H1 (cell line): ENCODE results near the gene SLC7A11. TPM values are rescaled to one million over a fixed set of nuclear protein-coding genes. Genes with fewer than 3 reads are reported as not detected.

ENCODE experiments used
- CTCF ChIA-PET: fragments of 300-600 bp; sonication (Branson Sonifier 250); formaldehyde crosslinking; loops from one replicate; lab custom pipeline; 2021; ENCODE audit not compliant: partially characterized antibody; lab: Charles Lee
- POLR2A ChIA-PET: fragments of 300-600 bp; sonication (Branson Sonifier 250); formaldehyde crosslinking; loops from one replicate; lab custom pipeline; 2021; ENCODE audit warnings: inconsistent platforms; ENCODE audit not compliant: partially characterized antibody; lab: Charles Lee
- DNase-seq, 2 experiments: peaks; one replicate each; pipeline versions ENCODE4 v3.0.0 to v3.0.0-alpha.2; 2010 to 2022; ENCODE audit warnings: low spot score in 2 of 2, low read depth in 1 of 2, mixed read lengths in 1 of 2
- FAIRE-seq: peaks from 2 replicates; lab custom pipeline; 2011; peaks lifted over from hg19 to GRCh38; lab: Jason Lieb, UNC
- H2AFZ ChIP-seq: 2 replicates; pipeline ENCODE4 v1.8.1; 2012; ENCODE audit warnings: low read length, inconsistent platforms
- H2AK5ac ChIP-seq: 2 replicates; pipeline ENCODE4 v1.6.1; 2013; ENCODE audit warnings: low read depth, low read length
- H2BK120ac ChIP-seq: replicated peaks from 2 replicates; pipeline ENCODE3; 2013; ENCODE audit warnings: low read depth, low read length, inconsistent platforms
- H2BK12ac ChIP-seq: 2 replicates; pipeline ENCODE4 v1.6.1; 2013; ENCODE audit warnings: low read depth, low read length
- H2BK15ac ChIP-seq: 2 replicates; pipeline ENCODE4 v1.6.1; 2013; ENCODE audit warnings: low read length
- H2BK20ac ChIP-seq: 2 replicates; pipeline ENCODE4 v1.6.1; 2013; ENCODE audit warnings: low read length
- H2BK5ac ChIP-seq: 2 replicates; pipeline ENCODE4 v1.6.1; 2013; ENCODE audit warnings: low read depth, low read length
- H3K14ac ChIP-seq: 2 replicates; pipeline ENCODE4 v1.6.1; 2013; ENCODE audit warnings: inconsistent platforms; ENCODE audit not compliant: insufficient read length
- H3K18ac ChIP-seq: 2 replicates; pipeline ENCODE4 v1.6.1; 2013; ENCODE audit warnings: low read length; ENCODE audit errors: extremely low read depth
- H3K23ac ChIP-seq: 2 replicates; pipeline ENCODE4 v1.6.1; 2013; ENCODE audit warnings: inconsistent platforms; ENCODE audit not compliant: insufficient read length
- H3K23me2 ChIP-seq: 2 replicates; pipeline ENCODE4 v1.6.1; 2013; ENCODE audit warnings: low read depth, low read length
- H3K27ac ChIP-seq: 2 replicates; pipeline ENCODE4 v1.6.1; 2011; ENCODE audit warnings: low read depth, low read length, inconsistent platforms
- H3K27me3 ChIP-seq, 4 experiments: replicated peaks in 1 of 4; 1 replicate in 1 of 4; 2 replicates in 3 of 4; pipeline versions ENCODE4 v1.6.1 to v1.8.1; 2011 to 2013; ENCODE audit warnings: low read length in 3 of 4, mild to moderate bottlenecking in 3 of 4, inconsistent platforms in 2 of 4, mixed read lengths in 2 of 4, moderate library complexity in 1 of 4; ENCODE audit not compliant: control insufficient read depth in 3 of 4, insufficient read depth in 3 of 4; ENCODE audit errors: extremely low read depth in 1 of 4
- H3K36me3 ChIP-seq, 4 experiments: 2 replicates each; pipeline versions ENCODE4 v1.6.1 to v1.8.1; 2011 to 2013; ENCODE audit warnings: mild to moderate bottlenecking in 4 of 4, low read length in 3 of 4, moderate library complexity in 2 of 4, control low read depth in 1 of 4, inconsistent platforms in 1 of 4; ENCODE audit not compliant: insufficient read depth in 4 of 4, control insufficient read depth in 2 of 4
- H3K4ac ChIP-seq: replicated peaks from 2 replicates; pipeline ENCODE3; 2013; ENCODE audit warnings: low read length, low read depth, mixed read lengths, inconsistent platforms; ENCODE audit not compliant: insufficient read length
- H3K4me1 ChIP-seq, 4 experiments: replicated peaks in 1 of 4; 1 replicate in 1 of 4; 2 replicates in 3 of 4; pipeline versions ENCODE4 v1.6.1 to v1.8.1; 2011 to 2013; ENCODE audit warnings: low read length in 3 of 4, inconsistent platforms in 2 of 4, mixed read lengths in 1 of 4; ENCODE audit not compliant: insufficient read depth in 4 of 4, control insufficient read depth in 3 of 4
- H3K4me2 ChIP-seq, 2 experiments: 2 replicates each; pipeline versions ENCODE4 v1.6.1 to v1.8.1; 2011 to 2013; ENCODE audit warnings: low read depth in 2 of 2, low read length in 2 of 2, control low read depth in 1 of 2, inconsistent platforms in 1 of 2, mild to moderate bottlenecking in 1 of 2; ENCODE audit not compliant: insufficient read depth in 1 of 2
- H3K4me3 ChIP-seq, 4 experiments: fragments of 200-600, 300-600 bp in 1 of 4; sonication (generic), shearing (Covaris generic), sonication (Bioruptor Twin) in 1 of 4; 2 replicates each; pipeline versions ENCODE4 v1.5.1 to v1.8.1; 2011 to 2016; ENCODE audit warnings: low read length in 4 of 4, low read depth in 3 of 4, control low read depth in 2 of 4, inconsistent platforms in 2 of 4, mild to moderate bottlenecking in 2 of 4, mixed read lengths in 1 of 4, moderate library complexity in 1 of 4; ENCODE audit not compliant: insufficient read depth in 2 of 4; ENCODE audit errors: extremely low read depth in 1 of 4
- H3K56ac ChIP-seq: replicated peaks from 2 replicates; pipeline ENCODE3; 2013; ENCODE audit warnings: low read depth, mild to moderate bottlenecking, mixed read lengths, low read length, inconsistent platforms; ENCODE audit not compliant: insufficient read length
- H3K79me1 ChIP-seq: 2 replicates; pipeline ENCODE4 v1.6.1; 2013; ENCODE audit warnings: low read depth, low read length, control low read depth
- H3K79me2 ChIP-seq, 2 experiments: 2 replicates each; pipeline versions ENCODE4 v1.6.1 to v1.8.1; 2012 to 2013; ENCODE audit warnings: low read length in 2 of 2, mild to moderate bottlenecking in 2 of 2, inconsistent platforms in 1 of 2; ENCODE audit not compliant: insufficient read depth in 2 of 2, control insufficient read depth in 1 of 2
- H3K9ac ChIP-seq, 4 experiments: replicated peaks in 1 of 4; 1 replicate in 1 of 4; 2 replicates in 3 of 4; pipeline versions ENCODE4 v1.6.1 to v1.8.1; 2011 to 2013; ENCODE audit warnings: low read depth in 3 of 4, low read length in 3 of 4, control low read depth in 2 of 4, mild to moderate bottlenecking in 2 of 4, moderate library complexity in 2 of 4, inconsistent platforms in 1 of 4; ENCODE audit errors: extremely low read depth in 1 of 4
- H3K9me3 ChIP-seq, 2 experiments: 2 replicates each; pipeline versions ENCODE4 v1.6.1 to v1.8.1; 2012 to 2013; ENCODE audit warnings: mild to moderate bottlenecking in 2 of 2, moderate library complexity in 2 of 2, control low read depth in 1 of 2, inconsistent platforms in 1 of 2, low read depth in 1 of 2, low read length in 1 of 2, mixed read lengths in 1 of 2; ENCODE audit not compliant: insufficient read depth in 2 of 2
- H4K20me1 ChIP-seq, 2 experiments: replicated peaks in 1 of 2; 2 replicates each; pipeline versions ENCODE3 to v1.8.1; 2011 to 2013; ENCODE audit warnings: inconsistent platforms in 2 of 2, low read length in 2 of 2, mild to moderate bottlenecking in 1 of 2; ENCODE audit not compliant: insufficient read depth in 2 of 2, control insufficient read depth in 1 of 2
- H4K5ac ChIP-seq: 2 replicates; pipeline ENCODE4 v1.6.1; 2013; ENCODE audit warnings: low read length, low read depth, mixed read lengths, inconsistent platforms; ENCODE audit not compliant: insufficient read length
- H4K8ac ChIP-seq: 2 replicates; pipeline ENCODE4 v1.8.0; 2013; ENCODE audit warnings: mild to moderate bottlenecking, moderate library complexity, low read length, inconsistent platforms; ENCODE audit not compliant: insufficient read depth; ENCODE audit errors: extremely low read depth
- H4K91ac ChIP-seq: replicated peaks from 2 replicates; pipeline ENCODE3; 2013; ENCODE audit warnings: low read length, mixed read lengths, inconsistent platforms; ENCODE audit not compliant: insufficient read length
- CBX5 ChIP-seq: fragments of 300-800, 300-1000 bp; sonication (generic); IDR thresholded peaks from 2 replicates; pipeline ENCODE4 v1.7.1; 2016; ENCODE audit warnings: antibody characterized with exemption, low read length, low read depth
- CHD2 ChIP-seq: IDR thresholded peaks from 2 replicates; pipeline ENCODE4 v1.6.1; 2012; ENCODE audit warnings: low read length, improper control_type of control experiment
- CTCF ChIP-seq, 3 experiments: IDR thresholded peaks; 1 replicate in 2 of 3; 2 replicates in 1 of 3; pipeline versions ENCODE4 v1.5.1 to v1.6.1; 2011; ENCODE audit warnings: low read length in 3 of 3, mild to moderate bottlenecking in 3 of 3, inconsistent platforms in 2 of 3, low read depth in 1 of 3, moderate library complexity in 1 of 3; ENCODE audit not compliant: insufficient read depth in 1 of 3; ENCODE audit errors: control extremely low read depth in 1 of 3
- EGR1 ChIP-seq: IDR thresholded peaks from 2 replicates; pipeline ENCODE4 v1.6.1; 2011; ENCODE audit warnings: low read depth, low read length, borderline replicate concordance
- GTF2F1 ChIP-seq: IDR thresholded peaks from 2 replicates; pipeline ENCODE4 v1.6.1; 2012; ENCODE audit warnings: low read depth, low read length, improper control_type of control experiment, borderline replicate concordance
- HDAC2 ChIP-seq, 2 experiments: fragments of 300-600 bp in 1 of 2; sonication (generic) in 1 of 2; IDR thresholded peaks; 2 replicates each; pipeline ENCODE4 v1.6.1; 2011 to 2012; ENCODE audit warnings: low read depth in 2 of 2, low read length in 2 of 2, mild to moderate bottlenecking in 2 of 2, moderate library complexity in 2 of 2, borderline replicate concordance in 1 of 2, inconsistent platforms in 1 of 2
- JUND ChIP-seq: IDR thresholded peaks from 2 replicates; pipeline ENCODE4 v1.6.1; 2011; ENCODE audit warnings: mild to moderate bottlenecking, improper control_type of control experiment, low read length
- NANOG ChIP-seq: IDR thresholded peaks from 2 replicates; pipeline ENCODE4 v1.6.1; 2011; ENCODE audit warnings: low read length, low read depth, mild to moderate bottlenecking, inconsistent platforms; ENCODE audit not compliant: insufficient read depth, poor library complexity, severe bottlenecking
- RBBP5 ChIP-seq: IDR thresholded peaks from 2 replicates; pipeline ENCODE4 v1.7.1; 2012; ENCODE audit warnings: low read depth, mild to moderate bottlenecking, inconsistent platforms, low read length, moderate library complexity, borderline replicate concordance
- SIRT6 ChIP-seq: IDR thresholded peaks from one replicate; pipeline ENCODE4 v1.7.1; 2012; ENCODE audit warnings: low read length, inconsistent platforms
- SIX5 ChIP-seq: IDR thresholded peaks from 2 replicates; pipeline ENCODE4 v1.6.1; 2011; ENCODE audit warnings: mild to moderate bottlenecking, low read depth, low read length
- SUZ12 ChIP-seq: fragments of 200-600 bp; sonication (generic); IDR thresholded peaks from 2 replicates; pipeline ENCODE4 v1.6.1; 2012; ENCODE audit warnings: mild to moderate bottlenecking, inconsistent platforms, low read length, moderate library complexity, mixed read lengths
- WGBS, 2 experiments: shearing (Covaris generic) in 1 of 2; methylation state at CpG; one replicate each; pipeline versions ENCODE4 v1.1.6 to v1.1.7; 2013 to 2015; ENCODE audit warnings: low lambda C conversion rate in 2 of 2, mixed read lengths in 2 of 2, inconsistent platforms in 1 of 2, low coverage in 1 of 2, missing lambda C conversion rate in 1 of 2; ENCODE audit not compliant: insufficient replicate concordance in 2 of 2, insufficient coverage in 1 of 2, insufficient read length in 1 of 2; ENCODE audit errors: extremely low coverage in 1 of 2, missing lambda C conversion rate in 1 of 2; 5-methylcytosine and 5-hydroxymethylcytosine counted together
- polyA plus RNA-seq, 7 experiments: library from polyadenylated mRNA; depleted of rRNA in 3 of 7; stranded (reverse) in 5 of 7; unstranded in 2 of 7; fragments of >200 nt in 5 of 7; fragments of 200-250 nt in 2 of 7; gene quantifications; 1 replicate in 5 of 7; 2 replicates in 1 of 7; 4 replicates in 1 of 7; pipeline versions ENCODE4 v1.2.1 to v1.2.3, GENCODE V29; 2011 to 2013; ENCODE audit warnings: missing spikeins in 2 of 7, mixed read lengths in 2 of 7
- total RNA-seq: library from RNA; stranded (reverse); fragmentation: NEBNext Ultra II Directional; extraction: Animal tissue kit (Norgen Biotek cat#: 25700); gene quantifications from 2 replicates; pipeline ENCODE4 v1.2.1, GENCODE V29; 2021

The SLC7A11 gene
- total and polyA plus RNA-seq, 2 of the 8 experiments (the other 6 are each of a cell fraction or from before 2014, with no cell fraction given), result 6.6 to 17.0 TPM

DNA sequence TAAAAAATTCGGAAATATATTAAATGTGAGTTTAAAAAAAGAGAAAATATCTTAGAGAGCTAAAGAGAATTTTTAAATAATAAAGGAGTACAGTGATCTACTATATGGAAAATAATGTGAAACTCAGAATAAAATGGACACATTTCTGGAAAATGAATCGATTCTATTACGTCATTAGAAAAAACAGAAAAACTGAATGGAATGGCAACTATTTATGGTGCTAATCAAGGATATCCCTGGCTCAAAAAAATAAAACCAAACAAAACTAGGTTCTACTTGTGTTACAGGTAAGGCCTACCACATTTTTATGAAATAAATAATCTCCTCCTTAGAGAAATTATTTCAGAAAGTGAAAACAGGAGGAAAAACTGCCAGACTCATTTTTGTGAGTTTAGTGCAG, 5.5 kb upstream of the SLC7A11 start:
- no peak overlapping the region for H3K27ac ChIP-seq
- H3K9me3 ChIP-seq, result no peaks in the 10 kb centered on the region
- H3K4me2 ChIP-seq, result no peak overlapping the region
- no peak overlapping the region for H2BK20ac ChIP-seq
- no peaks in the 10 kb centered on the region for H3K23me2 ChIP-seq
- H4K20me1 ChIP-seq, result no peaks in the 10 kb centered on the region
- peaks cover 0 to 7% (median 2%) of the 10 kb centered on the region in 4 experiments; a peak in 2 of 7 replicates for H3K4me1 ChIP-seq
- H3K18ac ChIP-seq, result no peak overlapping the region
- no peak overlapping the region for H4K5ac ChIP-seq
- no peak overlapping the region for H3K14ac ChIP-seq
- no peaks in the 10 kb centered on the region for H3K79me1 ChIP-seq
- no peaks in the 10 kb centered on the region for H3K27me3 ChIP-seq
- no peak overlapping the region for H2AFZ ChIP-seq
- H3K4ac ChIP-seq, result no peak overlapping the region
- H4K91ac ChIP-seq, result no peak overlapping the region
- H3K9ac ChIP-seq, result no peak overlapping the region
- H3K4me3 ChIP-seq, result no peak overlapping the region
- H3K56ac ChIP-seq, result no peak overlapping the region
- H3K23ac ChIP-seq, result no peak overlapping the region
- H4K8ac ChIP-seq, result no peak overlapping the region
- FAIRE-seq (no peak), DNase-seq (no peak)
- H2BK5ac ChIP-seq, result no peak overlapping the region
- H2BK120ac ChIP-seq, result no peak overlapping the region
- H2BK15ac ChIP-seq, result no peak overlapping the region
- WGBS, 2 experiments, result 93 to 100% methylated on average over 1 to 3 of the region's 3 CpGs
- POLR2A ChIA-PET, result interaction anchor here (0.9 kb wide), 1 partner anchor 12 kb away, joined by 5 read pairs; no protein-coding TSS in a partner anchor
- no peaks in the 10 kb centered on the region for H3K36me3 ChIP-seq
- H2BK12ac ChIP-seq, result no peak overlapping the region
- CTCF ChIA-PET, result interaction anchor here (0.6 kb wide), 1 partner anchor 398 kb away, joined by 3 read pairs; no protein-coding TSS in a partner anchor
- no peaks in the 10 kb centered on the region for H3K79me2 ChIP-seq
- H2AK5ac ChIP-seq, result no peak overlapping the region
- no peak for TF ChIP-seq SUZ12
- no peak for TF ChIP-seq CBX5
- TF ChIP-seq CHD2, result no peak
- TF ChIP-seq HDAC2 (IDR thresholded peaks at IDR 0.05; ENCODE audit: borderline replicate concordance in 1 of 2, low read depth in 2 of 2, low read length in 2 of 2), result no peak
- no peak for TF ChIP-seq SIX5
- no peak for TF ChIP-seq GTF2F1
- no peak for TF ChIP-seq NANOG
- no peak for TF ChIP-seq RBBP5
- TF ChIP-seq SIRT6, result no peak
- TF ChIP-seq CTCF (IDR thresholded peaks at IDR 0.05; ENCODE audit: control extremely low read depth in 1 of 3, insufficient read depth in 1 of 3, low read depth in 1 of 3, low read length in 3 of 3), result no peak
- TF ChIP-seq EGR1, result no peak
- no peak for TF ChIP-seq JUND
